Measurements from ENCODE around the gene LEMD1. TPM values are rescaled to one million over a fixed set of nuclear protein-coding genes. Genes with fewer than 3 reads are reported as not detected.

The LEMD1 gene
- total RNA-seq, 1 donor, result 0.36 TPM

DNA sequence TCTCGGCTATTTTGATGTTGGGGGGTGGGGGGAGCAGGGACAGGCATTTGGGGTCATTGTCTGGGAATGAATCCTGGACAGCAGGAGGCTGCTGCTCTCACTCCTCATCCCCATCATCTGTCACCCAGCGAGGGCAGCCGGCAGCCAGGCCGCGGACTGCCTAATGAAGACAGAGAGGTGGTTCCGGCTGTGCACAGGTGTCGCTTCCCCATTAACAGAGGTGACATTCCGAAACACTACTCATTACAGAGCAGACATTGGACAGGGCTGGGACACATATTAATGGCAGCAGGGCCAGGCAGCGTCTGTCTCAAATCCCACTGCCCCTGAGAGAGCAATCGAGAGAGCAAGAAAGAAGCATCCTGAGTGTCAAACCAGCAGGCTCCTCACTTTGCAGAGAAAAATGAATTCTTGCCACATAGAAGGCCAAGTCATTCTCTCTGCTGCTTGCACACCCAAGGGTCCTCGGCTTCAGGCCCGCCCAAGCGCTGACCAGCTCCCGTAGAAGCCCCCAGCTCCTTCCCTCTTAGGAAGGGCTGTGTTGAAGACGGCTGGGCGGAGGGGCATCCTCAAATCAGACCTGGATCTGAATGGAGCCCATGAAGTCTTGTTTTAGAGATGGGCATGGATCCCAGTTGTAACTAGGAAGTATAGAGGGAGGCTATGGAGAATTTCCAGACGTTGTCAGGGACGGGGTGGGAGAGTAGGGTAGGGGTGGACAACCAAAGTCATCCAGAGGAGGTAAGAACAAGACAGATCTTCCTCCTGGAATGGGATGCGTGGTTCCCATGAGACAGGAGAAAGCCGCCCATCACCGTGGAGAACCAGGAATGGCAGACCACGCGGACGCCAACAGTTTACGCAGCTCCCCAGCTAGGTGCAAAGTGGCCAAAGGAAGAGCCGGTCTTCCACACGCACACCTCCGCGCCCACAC, 8.2 kb upstream of the LEMD1 start:
- DNase-seq (ENCODE audit: low read depth), result no peak
- peak overlapping the region; percentile 66 for H3K4me3 ChIP-seq (ENCODE audit: low read depth, low read length)
- TF ChIP-seq, protein P1, sequence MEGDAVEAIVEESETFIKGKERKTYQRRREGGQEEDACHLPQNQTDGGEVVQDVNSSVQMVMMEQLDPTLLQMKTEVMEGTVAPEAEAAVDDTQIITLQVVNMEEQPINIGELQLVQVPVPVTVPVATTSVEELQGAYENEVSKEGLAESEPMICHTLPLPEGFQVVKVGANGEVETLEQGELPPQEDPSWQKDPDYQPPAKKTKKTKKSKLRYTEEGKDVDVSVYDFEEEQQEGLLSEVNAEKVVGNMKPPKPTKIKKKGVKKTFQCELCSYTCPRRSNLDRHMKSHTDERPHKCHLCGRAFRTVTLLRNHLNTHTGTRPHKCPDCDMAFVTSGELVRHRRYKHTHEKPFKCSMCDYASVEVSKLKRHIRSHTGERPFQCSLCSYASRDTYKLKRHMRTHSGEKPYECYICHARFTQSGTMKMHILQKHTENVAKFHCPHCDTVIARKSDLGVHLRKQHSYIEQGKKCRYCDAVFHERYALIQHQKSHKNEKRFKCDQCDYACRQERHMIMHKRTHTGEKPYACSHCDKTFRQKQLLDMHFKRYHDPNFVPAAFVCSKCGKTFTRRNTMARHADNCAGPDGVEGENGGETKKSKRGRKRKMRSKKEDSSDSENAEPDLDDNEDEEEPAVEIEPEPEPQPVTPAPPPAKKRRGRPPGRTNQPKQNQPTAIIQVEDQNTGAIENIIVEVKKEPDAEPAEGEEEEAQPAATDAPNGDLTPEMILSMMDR (IDR thresholded peaks at IDR 0.05; ENCODE audit: insufficient read depth, low read length), result no peak

DNA sequence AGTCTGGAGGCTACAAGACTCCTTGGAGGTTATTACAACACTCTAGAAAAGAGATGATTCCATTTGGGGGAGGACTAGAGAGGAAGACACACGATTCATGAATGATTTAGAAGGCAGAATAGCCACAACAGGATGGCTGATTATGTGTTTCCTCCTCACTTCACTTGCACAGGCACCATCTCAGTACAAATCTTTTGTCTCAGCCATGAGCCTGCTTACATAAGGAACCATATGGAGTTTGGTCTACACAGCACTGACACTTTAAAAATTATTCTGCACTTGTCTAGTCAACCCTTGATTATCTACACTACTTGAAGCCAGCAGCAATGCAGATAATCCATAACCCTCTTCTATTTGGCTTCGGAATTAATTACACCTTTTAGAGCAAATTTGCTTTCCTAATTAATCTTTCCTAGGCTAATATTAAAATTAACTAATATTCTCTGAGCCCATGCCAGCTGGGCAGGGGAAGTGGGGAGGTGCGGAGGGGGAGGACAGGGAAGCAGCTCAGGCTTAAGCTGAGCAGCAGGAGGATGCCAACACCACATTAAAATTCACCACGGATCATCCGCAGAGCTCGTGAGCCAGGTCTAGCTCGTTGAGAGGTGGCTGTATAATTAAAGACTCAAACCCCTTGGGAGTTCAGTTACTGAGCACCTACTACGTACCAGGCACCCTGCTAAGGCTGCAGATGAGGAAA, 3.2 kb upstream of the LEMD1 start:
- TF ChIP-seq, protein P1 (IDR thresholded peaks at IDR 0.05; ENCODE audit: insufficient read depth, low read length), result no peak

DNA sequence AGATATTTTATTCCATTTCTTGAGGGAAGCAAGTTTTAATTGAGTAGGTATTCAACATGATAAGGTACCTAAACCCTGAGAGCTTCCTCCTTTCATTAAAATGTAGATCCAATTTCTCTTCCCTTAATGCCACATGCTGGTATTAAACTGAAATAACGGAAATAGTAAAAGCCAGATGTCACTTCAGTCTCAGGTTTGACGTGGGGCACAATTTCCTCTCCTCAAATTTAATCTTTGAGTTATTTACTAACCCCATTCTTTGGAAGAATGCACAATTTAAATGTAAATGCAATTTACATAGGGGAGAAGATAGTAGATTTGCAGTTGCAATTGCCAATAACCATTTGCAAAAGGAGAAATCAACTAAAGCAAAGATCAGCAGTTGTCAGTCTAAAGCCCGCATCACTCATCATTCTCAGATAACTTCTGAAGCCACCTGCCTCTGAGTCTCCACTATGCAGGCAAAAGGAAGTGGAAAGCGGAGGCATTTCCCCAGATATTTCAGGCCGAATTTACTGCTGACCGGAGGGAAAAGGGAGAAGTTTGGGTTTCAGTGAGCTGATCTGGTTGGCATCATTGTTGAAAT, 2.1 kb upstream of the LEMD1 start:
- no peak for DNase-seq (ENCODE audit: low read depth)
- H3K4me3 ChIP-seq (ENCODE audit: low read depth, low read length), result no peak overlapping the region
- TF ChIP-seq, protein P1 (IDR thresholded peaks at IDR 0.05; ENCODE audit: insufficient read depth, low read length), result no peak

More for the DNA sequence above, 3.2 kb upstream of the LEMD1 start:
- no peak for DNase-seq (ENCODE audit: low read depth)
- H3K4me3 ChIP-seq (ENCODE audit: low read depth, low read length), result no peak overlapping the region

DNA sequence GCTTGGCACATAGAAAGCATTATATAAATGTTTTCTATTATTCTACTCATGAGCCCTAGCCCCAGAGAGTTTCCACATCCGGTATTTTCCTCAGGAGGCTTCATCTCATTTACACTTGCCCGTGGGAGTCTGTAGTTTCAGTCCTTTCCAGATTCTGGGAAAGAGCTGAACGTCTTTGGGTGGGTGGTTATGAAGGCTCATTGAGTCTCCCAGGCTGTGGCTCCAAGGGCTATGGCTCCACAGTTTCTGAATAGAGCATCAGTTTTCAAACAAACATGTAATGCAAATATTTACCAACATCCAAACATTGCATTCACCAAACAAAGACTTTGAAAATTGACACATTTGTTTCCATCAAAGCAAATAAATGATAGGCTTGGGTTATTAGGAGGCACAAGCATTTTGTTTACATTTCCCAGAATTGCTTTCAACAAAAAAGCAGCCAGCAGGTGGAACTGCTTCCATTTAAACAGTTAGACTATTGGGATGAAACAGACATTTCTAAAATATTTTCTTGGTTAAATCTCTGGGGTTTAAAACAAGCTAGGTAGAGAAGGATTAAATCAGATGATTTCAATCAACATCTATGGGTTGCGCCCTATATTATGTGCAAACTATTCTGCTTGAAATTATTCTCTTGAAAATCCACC, 1.3 kb upstream of the LEMD1 start:
- TF ChIP-seq, protein P1 (IDR thresholded peaks at IDR 0.05; ENCODE audit: insufficient read depth, low read length), result no peak
- DNase-seq (ENCODE audit: low read depth), result no peak
- H3K4me3 ChIP-seq (ENCODE audit: low read depth, low read length), result no peak overlapping the region

DNA sequence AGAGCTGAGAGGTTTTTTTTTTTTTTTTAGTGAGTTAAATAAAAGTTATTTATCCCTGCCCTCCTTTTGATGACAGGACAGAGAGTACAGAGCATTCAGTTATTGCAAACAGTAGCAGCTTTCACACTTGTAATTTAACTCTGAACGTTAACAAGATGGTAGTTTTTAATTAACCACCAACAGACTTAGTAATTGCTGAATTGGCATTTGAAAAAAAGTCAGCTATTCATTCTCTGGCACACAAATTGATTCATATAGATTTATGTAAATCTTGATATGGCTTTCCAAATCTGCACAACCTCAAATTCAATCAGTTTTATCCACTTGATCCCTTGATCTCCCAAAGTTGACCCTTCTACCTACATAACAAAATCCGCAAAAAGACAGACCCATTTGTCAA, 918 bp downstream of the LEMD1 start:
- TF ChIP-seq, protein P1 (IDR thresholded peaks at IDR 0.05; ENCODE audit: insufficient read depth, low read length), result no peak
- H3K4me3 ChIP-seq (ENCODE audit: low read depth, low read length), result no peak overlapping the region
- DNase-seq (ENCODE audit: low read depth), result no peak

DNA sequence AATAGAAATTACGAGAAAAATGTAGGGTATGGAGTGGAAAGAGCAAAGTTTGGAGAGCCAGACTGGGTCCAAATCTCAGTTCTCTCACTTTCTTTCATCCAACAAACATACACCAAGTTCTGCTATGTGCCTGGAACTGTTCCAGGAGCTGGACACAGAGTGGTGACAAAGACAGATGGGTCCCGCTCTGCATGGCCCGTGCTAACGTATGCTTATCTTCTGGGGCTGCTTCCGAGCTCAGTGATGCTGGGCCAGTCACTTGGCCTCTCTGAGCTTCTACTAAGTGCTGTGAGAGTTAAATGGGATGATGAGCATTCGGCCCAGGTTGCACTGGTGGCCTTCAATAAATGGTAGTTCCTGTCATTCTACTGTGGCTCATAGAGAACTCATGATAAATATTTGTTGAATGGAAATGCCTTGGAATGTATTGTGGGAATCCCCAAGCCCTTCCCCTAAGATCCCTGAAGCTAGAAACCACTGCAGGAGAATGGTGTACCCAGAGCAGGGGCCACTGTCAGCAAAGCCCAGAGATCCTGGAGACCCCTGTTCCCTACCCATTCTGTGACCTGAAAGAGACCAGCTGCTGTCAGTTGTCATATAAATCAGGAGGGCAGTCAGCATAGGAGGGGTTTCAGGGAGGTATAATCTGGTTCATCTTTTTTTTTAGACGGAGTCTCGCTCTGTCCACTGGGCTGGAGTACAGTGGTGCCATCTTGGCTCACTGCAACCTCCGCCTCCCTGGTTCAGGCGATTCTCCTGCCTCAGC, 3.8 kb downstream of the LEMD1 start:
- TF ChIP-seq, protein P1 (IDR thresholded peaks at IDR 0.05; ENCODE audit: insufficient read depth, low read length), result no peak
- DNase-seq (ENCODE audit: low read depth), result no peak
- H3K4me3 ChIP-seq (ENCODE audit: low read depth, low read length), result no peak overlapping the region
